H9 (cell line): Measurements from ENCODE around the gene FAM83F. TPM values are rescaled to one million over a fixed set of nuclear protein-coding genes. Genes with fewer than 3 reads are reported as not detected.

Source experiments
- DNase-seq: peaks from one replicate; pipeline ENCODE4 v3.0.0-alpha.2; 2017
- H2AFZ ChIP-seq: one replicate; pipeline ENCODE4 v1.6.1; 2013; ENCODE audit warnings: mild to moderate bottlenecking, low read length, control low read depth, moderate library complexity
- H2AK5ac ChIP-seq: 2 replicates; pipeline ENCODE4 v1.6.1; 2013; ENCODE audit warnings: low read length, control low read depth, mixed read lengths; ENCODE audit not compliant: insufficient read length
- H2BK120ac ChIP-seq: one replicate; pipeline ENCODE4 v1.6.1; 2013; ENCODE audit warnings: low read depth, mild to moderate bottlenecking, low read length, control low read depth, inconsistent platforms; ENCODE audit not compliant: poor library complexity, severe bottlenecking
- H2BK12ac ChIP-seq: 2 replicates; pipeline ENCODE4 v1.6.1; 2013; ENCODE audit warnings: low read length, control low read depth, mixed read lengths, low read depth; ENCODE audit not compliant: insufficient read length
- H2BK15ac ChIP-seq: 2 replicates; pipeline ENCODE4 v1.6.1; 2013; ENCODE audit warnings: low read depth, low read length, control low read depth
- H2BK20ac ChIP-seq: one replicate; pipeline ENCODE4 v1.6.1; 2013; ENCODE audit warnings: low read depth, mild to moderate bottlenecking, low read length, control low read depth, inconsistent platforms; ENCODE audit not compliant: poor library complexity, severe bottlenecking
- H2BK5ac ChIP-seq: 2 replicates; pipeline ENCODE4 v1.6.1; 2013; ENCODE audit warnings: low read length, control low read depth, mixed read lengths; ENCODE audit not compliant: insufficient read length
- H3K14ac ChIP-seq: 2 replicates; pipeline ENCODE4 v1.6.1; 2013; ENCODE audit warnings: low read length, control low read depth; ENCODE audit not compliant: insufficient read depth
- H3K18ac ChIP-seq: 2 replicates; pipeline ENCODE4 v1.6.1; 2013; ENCODE audit warnings: low read depth, mild to moderate bottlenecking, mixed read lengths, low read length, control low read depth; ENCODE audit not compliant: insufficient read length
- H3K23ac ChIP-seq: 2 replicates; pipeline ENCODE4 v1.6.1; 2013; ENCODE audit warnings: low read length, control low read depth, mixed read lengths, low read depth; ENCODE audit not compliant: insufficient read length
- H3K23me2 ChIP-seq: 2 replicates; pipeline ENCODE4 v1.6.1; 2013; ENCODE audit warnings: low read depth, mild to moderate bottlenecking, mixed read lengths, low read length, control low read depth; ENCODE audit not compliant: insufficient read length, poor library complexity, severe bottlenecking
- H3K27ac ChIP-seq: 2 replicates; pipeline ENCODE4 v1.5.1; 2013; ENCODE audit warnings: low read length, control low read depth, mixed read lengths, low read depth; ENCODE audit not compliant: insufficient read length
- H3K27me3 ChIP-seq: 2 replicates; pipeline ENCODE4 v1.6.1; 2013; ENCODE audit warnings: low read length, control low read depth, inconsistent platforms; ENCODE audit not compliant: insufficient read depth
- H3K4ac ChIP-seq: 2 replicates; pipeline ENCODE4 v1.6.1; 2013; ENCODE audit warnings: low read depth, mild to moderate bottlenecking, control low read depth, inconsistent platforms, low read length, moderate library complexity
- H3K4me1 ChIP-seq: 2 replicates; pipeline ENCODE4 v1.6.1; 2013; ENCODE audit warnings: low read length, control low read depth, inconsistent platforms; ENCODE audit not compliant: insufficient read depth
- H3K4me2 ChIP-seq: 2 replicates; pipeline ENCODE4 v1.6.1; 2013; ENCODE audit warnings: low read length, control low read depth, mixed read lengths; ENCODE audit not compliant: insufficient read length, insufficient read depth
- H3K56ac ChIP-seq: 2 replicates; pipeline ENCODE4 v1.6.1; 2013; ENCODE audit warnings: low read depth, mild to moderate bottlenecking, mixed read lengths, low read length, control low read depth; ENCODE audit not compliant: insufficient read length
- H3K79me1 ChIP-seq: 2 replicates; pipeline ENCODE4 v1.6.1; 2013; ENCODE audit warnings: low read depth, mild to moderate bottlenecking, moderate library complexity, low read length, control low read depth, inconsistent platforms; ENCODE audit not compliant: insufficient read depth, poor library complexity, severe bottlenecking
- H3K79me2 ChIP-seq: 2 replicates; pipeline ENCODE4 v1.6.1; 2013; ENCODE audit warnings: low read length, control low read depth, inconsistent platforms; ENCODE audit not compliant: insufficient read depth
- H3K9ac ChIP-seq: 2 replicates; pipeline ENCODE4 v1.6.1; 2013; ENCODE audit warnings: low read length, control low read depth, mixed read lengths; ENCODE audit not compliant: insufficient read length; ENCODE audit errors: extremely low read depth
- H3K9me3 ChIP-seq: one replicate; pipeline ENCODE4 v1.6.1; 2013; ENCODE audit warnings: low read depth, low read length, inconsistent platforms; ENCODE audit not compliant: control insufficient read depth
- H3T11ph ChIP-seq: one replicate; pipeline ENCODE4 v1.6.1; 2013; ENCODE audit warnings: mild to moderate bottlenecking, low read length, control low read depth, inconsistent platforms
- H4K20me1 ChIP-seq: one replicate; pipeline ENCODE4 v1.6.1; 2013; ENCODE audit not compliant: control insufficient read depth, insufficient read length, insufficient read depth
- H4K5ac ChIP-seq: 2 replicates; pipeline ENCODE4 v1.6.1; 2013; ENCODE audit warnings: low read depth, mild to moderate bottlenecking, mixed read lengths, low read length, control low read depth; ENCODE audit not compliant: insufficient read length
- H4K8ac ChIP-seq: replicated peaks from 2 replicates; pipeline ENCODE4 v1.6.1; 2013; ENCODE audit warnings: low read length, control low read depth, mixed read lengths, low read depth; ENCODE audit not compliant: insufficient read length
- H4K91ac ChIP-seq: 2 replicates; pipeline ENCODE4 v1.6.1; 2013; ENCODE audit warnings: low read depth, mild to moderate bottlenecking, moderate library complexity, mixed read lengths, low read length, control low read depth; ENCODE audit not compliant: insufficient read length
- H3K27ac Mint-ChIP-seq, 3 experiments: 2 replicates in 2 of 3; 3 replicates in 1 of 3; pipeline ENCODE4 v1.8.0; 2020 to 2021; ENCODE audit warnings: mixed read lengths in 3 of 3, mild to moderate bottlenecking in 1 of 3, moderate library complexity in 1 of 3
- H3K27me3 Mint-ChIP-seq: 2 replicates; pipeline ENCODE4 v1.8.0; 2021; ENCODE audit warnings: low read depth, mild to moderate bottlenecking, moderate library complexity, mixed read lengths
- H3K36me3 Mint-ChIP-seq, 3 experiments: 2 replicates in 2 of 3; 3 replicates in 1 of 3; pipeline ENCODE4 v1.8.0; 2020 to 2021; ENCODE audit warnings: low read depth in 3 of 3, mixed read lengths in 3 of 3; ENCODE audit not compliant: insufficient read depth in 1 of 3
- H3K4me1 Mint-ChIP-seq, 2 experiments: 2 replicates each; pipeline ENCODE4 v1.8.0; 2020; ENCODE audit warnings: mixed read lengths in 2 of 2
- H3K4me3 Mint-ChIP-seq, 2 experiments: 2 replicates in 1 of 2; 3 replicates in 1 of 2; pipeline ENCODE4 v1.8.0; 2020 to 2021; ENCODE audit warnings: mild to moderate bottlenecking in 2 of 2, mixed read lengths in 2 of 2, moderate library complexity in 1 of 2
- H3K9me3 Mint-ChIP-seq, 2 experiments: 2 replicates in 1 of 2; 3 replicates in 1 of 2; pipeline ENCODE4 v1.8.0; 2020; ENCODE audit warnings: mild to moderate bottlenecking in 2 of 2, mixed read lengths in 2 of 2, moderate library complexity in 1 of 2
- WGBS: extraction: QIAGEN DNeasy Blood & Tissue Kit; methylation state at CpG from one replicate; pipeline ENCODE4 v1.1.7; 2013; ENCODE audit warnings: missing lambda C conversion rate, low lambda C conversion rate, mixed read lengths; ENCODE audit not compliant: insufficient read length; ENCODE audit errors: extremely low coverage; 5-methylcytosine and 5-hydroxymethylcytosine counted together
- total RNA-seq: library from RNA; stranded (reverse); gene quantifications from 2 replicates; pipeline ENCODE4 v1.2.1, GENCODE V29; 2021
- TF ChIP-seq, protein P1 (sequence below): fragments of 200-600 bp; sonication (generic); conservative IDR thresholded peaks from 3 replicates; pipeline ENCODE4 v1.8.0; 2021; ENCODE audit warnings: antibody characterized with exemption, mild to moderate bottlenecking

The FAM83F gene
- total RNA-seq, 1 experiment from 2014 or later: 17.4 TPM

- Histone ChIP-seq H3K79me2 (no peaks in the 10 kb centered on the region), H2BK15ac (no peak overlapping the region), H3K9ac (no peak overlapping the region), H3K27ac (no peak overlapping the region), H3K4me2 (no peak overlapping the region), H3K4me1 (no peaks in the 10 kb centered on the region), H2BK120ac (no peak overlapping the region), H3K18ac (no peak overlapping the region), H3K4ac (no peak overlapping the region), H2AFZ (no peak overlapping the region), H2AK5ac (no peak overlapping the region), H3K23ac (no peak overlapping the region), H2BK20ac (no peak overlapping the region), H3K56ac (no peak overlapping the region), H4K91ac (no peak overlapping the region), H3K14ac (no peak overlapping the region), H3K9me3 (no peaks in the 10 kb centered on the region), H2BK12ac (no peak overlapping the region), H2BK5ac (no peak overlapping the region), H4K20me1 (no peaks in the 10 kb centered on the region), H4K5ac (no peak overlapping the region), H3K23me2 (no peaks in the 10 kb centered on the region), H3K27me3 (no peaks in the 10 kb centered on the region), H3T11ph (no peak overlapping the region), H3K79me1 (no peaks in the 10 kb centered on the region), H4K8ac (no peak overlapping the region)
- H3K9me3 Mint-ChIP-seq: no peaks in the 10 kb centered on the region
- TF ChIP-seq, protein P1, sequence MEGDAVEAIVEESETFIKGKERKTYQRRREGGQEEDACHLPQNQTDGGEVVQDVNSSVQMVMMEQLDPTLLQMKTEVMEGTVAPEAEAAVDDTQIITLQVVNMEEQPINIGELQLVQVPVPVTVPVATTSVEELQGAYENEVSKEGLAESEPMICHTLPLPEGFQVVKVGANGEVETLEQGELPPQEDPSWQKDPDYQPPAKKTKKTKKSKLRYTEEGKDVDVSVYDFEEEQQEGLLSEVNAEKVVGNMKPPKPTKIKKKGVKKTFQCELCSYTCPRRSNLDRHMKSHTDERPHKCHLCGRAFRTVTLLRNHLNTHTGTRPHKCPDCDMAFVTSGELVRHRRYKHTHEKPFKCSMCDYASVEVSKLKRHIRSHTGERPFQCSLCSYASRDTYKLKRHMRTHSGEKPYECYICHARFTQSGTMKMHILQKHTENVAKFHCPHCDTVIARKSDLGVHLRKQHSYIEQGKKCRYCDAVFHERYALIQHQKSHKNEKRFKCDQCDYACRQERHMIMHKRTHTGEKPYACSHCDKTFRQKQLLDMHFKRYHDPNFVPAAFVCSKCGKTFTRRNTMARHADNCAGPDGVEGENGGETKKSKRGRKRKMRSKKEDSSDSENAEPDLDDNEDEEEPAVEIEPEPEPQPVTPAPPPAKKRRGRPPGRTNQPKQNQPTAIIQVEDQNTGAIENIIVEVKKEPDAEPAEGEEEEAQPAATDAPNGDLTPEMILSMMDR: no peak
- no peak for DNase-seq
- peaks cover 11 to 19% of the 10 kb centered on the region in 2 experiments for H3K4me1 Mint-ChIP-seq
- WGBS: no CpG with 5 or more reads among the region's 5 CpGs
- H3K36me3 Mint-ChIP-seq: no peaks in the 10 kb centered on the region
- no peak overlapping the region for H3K4me3 Mint-ChIP-seq
- peaks cover 51% of the 10 kb centered on the region for H3K27me3 Mint-ChIP-seq
- no peak overlapping the region for H3K27ac Mint-ChIP-seq
Measured at GRCh38 chr22:39973656-39974055, 21.1 kb upstream of the FAM83F start.
